ENCODE data around the gene WNT9A.
"Not testable (repeated sequence)": the region's sequence is repeated elsewhere in the genome, so short reads cannot be mapped to it uniquely, and the experiment has no call there.

WNT9A gene

DNA sequence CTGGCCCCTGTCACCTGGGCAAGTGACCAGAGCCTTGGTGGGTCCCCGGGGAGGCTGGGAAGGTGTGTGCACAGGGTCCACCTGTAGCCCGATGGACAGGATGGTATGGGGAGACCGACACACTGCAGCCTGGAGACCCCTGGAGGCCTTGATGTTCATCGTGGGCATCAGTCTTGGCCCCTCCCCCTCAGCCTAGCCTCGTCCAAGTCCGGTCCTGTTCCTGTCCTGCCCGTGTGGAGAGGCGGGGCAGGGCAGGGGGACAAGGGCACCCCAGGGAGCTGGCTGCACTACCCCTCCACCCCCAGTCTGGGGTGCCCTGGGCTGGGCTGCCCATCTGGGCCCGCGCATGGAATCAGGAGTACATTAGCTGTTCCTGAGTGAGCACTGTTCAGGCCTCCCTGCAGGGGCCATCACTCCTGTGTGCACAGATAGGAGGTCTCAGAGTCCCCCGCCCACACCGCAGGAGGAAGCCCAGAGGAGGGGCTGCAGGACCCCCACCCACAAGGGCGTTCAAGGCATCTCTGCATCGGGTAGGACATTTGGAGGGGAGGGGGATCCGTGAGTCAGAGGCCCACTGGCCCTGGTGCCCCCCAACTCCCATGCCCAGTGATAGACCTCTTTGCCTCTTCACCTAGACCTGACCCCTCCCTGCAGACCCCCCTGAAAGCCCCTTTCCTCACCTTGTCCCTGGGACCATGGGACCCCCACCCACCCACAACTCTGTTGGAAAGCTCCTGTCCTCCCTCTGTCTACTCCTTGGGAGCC is 63.2 kb downstream of the WNT9A start:
- DNase-seq = no peak

- DNase-seq = no peak
Observed at GRCh38 chr1:227883641-227884301, 64.0 kb downstream of the WNT9A start.

- no peak for DNase-seq
Observed at GRCh38 chr1:227883073-227883520, 64.6 kb downstream of the WNT9A start.

GRCh38 chr1:227880342-227880924 is 67.3 kb downstream of the WNT9A start:
- DNase-seq = no peak

- not testable (repeated sequence) for DNase-seq
Observed at GRCh38 chr1:227877810-227878209, 69.9 kb downstream of the WNT9A start.

GRCh38 chr1:227871892-227872291 is 75.8 kb downstream of the WNT9A start:
- DNase-seq = not testable (repeated sequence)

DNA sequence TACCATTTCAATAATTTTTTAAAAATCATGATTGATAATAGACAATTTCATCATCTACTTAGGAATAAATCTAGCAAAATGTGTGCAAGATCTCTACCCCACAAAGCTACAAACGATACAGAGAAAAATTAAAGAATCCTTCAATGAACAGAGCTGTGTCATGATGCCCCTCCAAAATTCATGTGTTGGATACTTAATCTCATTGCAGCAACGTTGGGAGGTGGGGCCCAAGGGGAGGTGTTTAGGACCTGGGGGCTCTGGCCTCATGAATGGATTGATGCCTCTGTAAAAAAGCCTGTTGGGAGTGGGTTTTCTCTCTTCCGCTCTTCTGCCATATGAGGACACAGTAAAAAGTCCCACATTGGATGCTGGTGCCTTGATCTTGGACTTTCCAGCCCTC is 77.4 kb downstream of the WNT9A start:
- no peak for DNase-seq

DNA sequence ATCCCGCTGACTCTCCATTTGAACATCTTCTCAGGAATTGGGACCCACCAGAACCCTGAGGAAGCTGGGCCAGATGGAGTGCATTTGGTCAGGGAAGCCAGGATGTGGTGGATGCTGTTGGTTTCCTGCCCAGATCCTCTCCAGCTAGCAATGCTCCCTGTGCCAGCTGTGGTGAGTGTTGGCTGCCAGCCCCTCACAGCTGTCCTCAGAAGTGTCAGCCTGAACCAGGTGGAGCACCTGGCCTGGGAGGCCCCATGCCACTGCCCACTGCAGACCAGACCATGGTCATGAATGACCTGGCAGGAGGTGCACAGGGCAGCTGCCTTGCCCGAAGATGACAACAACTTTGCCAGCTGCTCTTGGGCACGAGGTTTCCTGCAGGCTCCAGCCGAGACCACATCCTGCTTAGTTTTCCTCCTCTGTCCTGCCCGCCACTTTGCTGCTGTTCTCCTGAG is 77.9 kb downstream of the WNT9A start:
- DNase-seq = peak; percentile 47

DNA sequence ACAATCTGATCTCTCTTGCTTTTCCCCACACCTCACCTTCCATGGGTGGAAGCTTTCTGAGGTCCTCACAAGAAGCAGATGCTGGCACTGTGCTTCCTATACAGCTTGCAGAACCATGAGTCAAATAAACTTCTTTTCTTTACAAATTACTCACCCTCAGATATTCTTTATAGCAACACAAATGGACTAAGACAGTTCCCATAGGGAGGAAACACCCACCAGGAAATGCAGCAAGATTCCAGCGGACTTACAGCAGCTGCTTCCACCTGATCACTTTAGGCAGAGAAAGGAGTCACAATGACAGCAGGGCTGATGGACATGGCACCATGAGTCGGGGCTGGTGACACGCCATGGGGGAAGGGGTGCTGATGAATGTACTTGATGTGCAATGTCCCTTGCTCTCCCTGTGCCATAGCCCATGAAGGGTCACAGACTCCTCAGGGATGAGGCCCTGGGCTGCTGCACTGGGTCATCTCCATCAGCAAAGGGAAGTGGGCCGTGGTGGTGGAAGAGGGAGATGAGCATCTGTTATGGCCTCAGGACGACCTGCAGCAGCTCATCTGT is 78.4 kb downstream of the WNT9A start:
- DNase-seq = no peak

Measured in NCI-H510A treated with DMSO at 0.1 percent for 48 hours (cell line).